K562 (cell line): ENCODE measurements around the gene CNGA3. TPM values are rescaled to one million over a fixed set of nuclear protein-coding genes. Genes with fewer than 3 reads are reported as not detected.
A peak's percentile ranks its signal among the peaks of the same experiment; 100 is the strongest.

Source experiments
- CREB5 ChIP-seq: fragments of 250-450 bp; sonication (Bioruptor Pico); IDR thresholded peaks from 2 replicates; pipeline ENCODE4 v1.5.0; 2020; ENCODE audit warnings: mild to moderate bottlenecking
- ESRRA ChIP-seq: fragments of 450-650 bp; IDR thresholded peaks from 2 replicates; pipeline ENCODE4 v1.6.1; 2014; ENCODE audit warnings: low read depth, mild to moderate bottlenecking, moderate library complexity, borderline replicate concordance
- EWSR1 ChIP-seq: fragments of 450-650 bp; IDR thresholded peaks from 2 replicates; pipeline ENCODE4 v1.6.1; 2018; ENCODE audit warnings: borderline replicate concordance, mild to moderate bottlenecking, low read depth, moderate library complexity; ENCODE audit not compliant: partially characterized antibody
- FOXA3 ChIP-seq, 2 experiments: fragments of 450-650 bp in 1 of 2; sonication (generic) in 1 of 2; formaldehyde crosslinking; IDR thresholded peaks in 1 of 2; conservative IDR thresholded peaks in 1 of 2; 2 replicates each; pipeline versions ENCODE4 v1.4.0 to v1.8.0; 2020 to 2022; ENCODE audit warnings: mild to moderate bottlenecking in 2 of 2, missing genetic modification reagents in 1 of 2
- GTF3C2 ChIP-seq: IDR thresholded peaks from 3 replicates; pipeline ENCODE4 v1.6.1; 2011; ENCODE audit warnings: borderline replicate concordance, mild to moderate bottlenecking, moderate library complexity; ENCODE audit not compliant: insufficient read length; ENCODE audit errors: extremely low read depth
- IFI16 ChIP-seq: fragments of 250-450 bp; sonication (Bioruptor Pico); IDR thresholded peaks from 2 replicates; pipeline ENCODE4 v2.1.2; 2022; ENCODE audit warnings: mild to moderate bottlenecking, inconsistent platforms
- MEF2D ChIP-seq: conservative IDR thresholded peaks from 2 replicates; pipeline ENCODE4 v1.6.1; 2016; ENCODE audit warnings: low read depth, missing genetic modification characterization, missing compliant biosample characterization
- PCBP2 ChIP-seq: fragments of 200-400 bp; formaldehyde crosslinking; IDR thresholded peaks from 2 replicates; pipeline ENCODE4 v1.6.1; 2018; ENCODE audit warnings: low read length, low read depth, mild to moderate bottlenecking, moderate library complexity; ENCODE audit not compliant: poor library complexity, severe bottlenecking
- RBM22 ChIP-seq: fragments of 200-400 bp; formaldehyde crosslinking; IDR thresholded peaks from 2 replicates; pipeline ENCODE4 v1.6.1; 2018; ENCODE audit warnings: low read length, low read depth; ENCODE audit not compliant: poor library complexity, severe bottlenecking
- SOX6 ChIP-seq: fragments of 450-650 bp; IDR thresholded peaks from 2 replicates; pipeline ENCODE4 v1.6.1; 2014; ENCODE audit warnings: mild to moderate bottlenecking
- SP1 ChIP-seq: sonication (generic); formaldehyde crosslinking; IDR thresholded peaks from 2 replicates; pipeline ENCODE4 v1.8.1; 2022; ENCODE audit warnings: mild to moderate bottlenecking, missing genetic modification reagents
- TCFL5 ChIP-seq: fragments of 250-450 bp; sonication (Bioruptor Pico); conservative IDR thresholded peaks from 2 replicates; pipeline ENCODE4 v1.6.1; 2021; ENCODE audit warnings: mild to moderate bottlenecking, moderate library complexity, matching md5 sums
- TEAD2 ChIP-seq: fragments of 450-650 bp; IDR thresholded peaks from 2 replicates; pipeline ENCODE4 v1.6.1; 2016; ENCODE audit warnings: missing genetic modification characterization, control low read depth, missing compliant biosample characterization
- TGIF2 ChIP-seq: sonication (generic); formaldehyde crosslinking; IDR thresholded peaks from 2 replicates; pipeline ENCODE4 v1.8.1; 2022; ENCODE audit warnings: mild to moderate bottlenecking, missing genetic modification reagents, moderate library complexity
- ZBTB5 ChIP-seq: fragments of 450-650 bp; IDR thresholded peaks from 2 replicates; pipeline ENCODE4 v1.6.1; 2017; ENCODE audit warnings: antibody characterized with exemption
- ZNF146 ChIP-seq: IDR thresholded peaks from one replicate; pipeline ENCODE4 v1.6.1; 2018; ENCODE audit warnings: missing compliant biosample characterization; ENCODE audit not compliant: unreplicated experiment
- ZNF518B ChIP-seq: fragments of 250-450 bp; sonication (Bioruptor Pico); IDR thresholded peaks from 2 replicates; pipeline ENCODE4 v1.5.0; 2021; ENCODE audit warnings: mild to moderate bottlenecking, moderate library complexity
- polyA plus RNA-seq, 8 experiments: library from polyadenylated mRNA; depleted of rRNA in 4 of 8; stranded (reverse) in 5 of 8; unstranded in 3 of 8; fragments of >200 nt; fragmentation: Nextera tagmentation in 2 of 8; fragmentation: Illumina TruSeq in 1 of 8; extraction: Ambion mirVana in 2 of 8; extraction: Trizol in 1 of 8; gene quantifications; 2 replicates each; pipeline versions ENCODE4 v1.2.1 to v1.2.3, GENCODE V29; 2011 to 2014; ENCODE audit warnings: inconsistent platforms in 1 of 8, missing spikeins in 1 of 8
- total RNA-seq, 7 experiments: library from RNA; depleted of rRNA in 6 of 7; stranded (reverse); fragments of >200 nt in 6 of 7; fragmentation: Illumina TruSeq in 2 of 7; extraction: Trizol in 2 of 7; gene quantifications; 2 replicates each; pipeline versions ENCODE4 v1.2.1 to v1.2.3, GENCODE V29; 2011 to 2021; ENCODE audit warnings: low replicate concordance in 1 of 7

Gene CNGA3
- total and polyA plus RNA-seq, 9 of the 15 experiments (the other 6 are each of a cell fraction or from before 2014, with no cell fraction given) = not detected

- TF ChIP-seq ESRRA (peak; percentile 63; the same call in 1 of the 2 replicates), GTF3C2 (no peak), IFI16 (no peak), FOXA3 (CRISPR knock-in tag; conservative IDR thresholded peaks at IDR 0.05 in 1 of 2, IDR thresholded peaks at IDR 0.05 in 1 of 2) (no peak), CREB5 (CRISPR knock-in tag) (no peak), TCFL5 (CRISPR knock-in tag) (no peak), ZNF146 (CRISPR knock-in tag) (no peak), EWSR1 (no peak), SOX6 (0 out of 2 replicates have a peak, but pooled peaks have one; percentile 23), MEF2D (tag) (no peak), TGIF2 (no peak), ZBTB5 (no peak), SP1 (CRISPR knock-in tag) (no peak), TEAD2 (tag) (no peak), RBM22 (no peak), PCBP2 (no peak), ZNF518B (CRISPR knock-in tag) (no peak)
Observed at GRCh38 chr2:98412751-98413458, 66.6 kb downstream of the CNGA3 start (continued).
